Keratinocyte (primary cell): Measurements from ENCODE around the gene PKN2. TPM values are rescaled to one million over a fixed set of nuclear protein-coding genes. Genes with fewer than 3 reads are reported as not detected.

ENCODE experiments used
- DNase-seq: peaks from one replicate; pipeline ENCODE4 v3.0.0-alpha.2; 2011; ENCODE audit warnings: low read depth, missing footprints, low spot score
- FAIRE-seq: peaks from 2 replicates; lab custom pipeline; 2011; peaks lifted over from hg19 to GRCh38; lab: Jason Lieb, UNC
- H2AFZ ChIP-seq: 2 replicates; pipeline ENCODE4 v1.6.0; 2012; ENCODE audit warnings: low read length, control low read depth, inconsistent platforms; ENCODE audit not compliant: control insufficient read depth
- H3K27ac ChIP-seq: 2 replicates; pipeline ENCODE4 v1.5.1; 2011; ENCODE audit warnings: low read length; ENCODE audit not compliant: control insufficient read depth, insufficient read depth
- H3K27me3 ChIP-seq: 3 replicates; pipeline ENCODE4 v1.6.0; 2011; ENCODE audit warnings: low read length; ENCODE audit not compliant: control insufficient read depth, insufficient read depth; ENCODE audit errors: extremely low read depth
- H3K36me3 ChIP-seq, 2 experiments: 2 replicates in 1 of 2; 3 replicates in 1 of 2; pipeline ENCODE4 v1.5.1; 2011; ENCODE audit warnings: low read length in 2 of 2, mild to moderate bottlenecking in 1 of 2; ENCODE audit not compliant: control insufficient read depth in 2 of 2, insufficient read depth in 2 of 2; ENCODE audit errors: extremely low read depth in 1 of 2
- H3K4me1 ChIP-seq: 3 replicates; pipeline ENCODE4 v1.5.1; 2011; ENCODE audit warnings: low read length; ENCODE audit not compliant: control insufficient read depth, insufficient read depth; ENCODE audit errors: extremely low read depth
- H3K4me2 ChIP-seq: 3 replicates; pipeline ENCODE4 v1.6.0; 2011; ENCODE audit warnings: low read depth, low read length; ENCODE audit not compliant: control insufficient read depth, insufficient read depth; ENCODE audit errors: extremely low read depth
- H3K4me3 ChIP-seq, 3 experiments: fragments of 200-600 bp in 1 of 3; sonication (generic) in 1 of 3; 2 replicates in 2 of 3; 3 replicates in 1 of 3; pipeline ENCODE4 v1.5.1; 2011 to 2016; ENCODE audit warnings: low read length in 3 of 3, mild to moderate bottlenecking in 3 of 3, control low read depth in 2 of 3, inconsistent platforms in 1 of 3, low read depth in 1 of 3, mixed read lengths in 1 of 3, mixed run types in 1 of 3, moderate library complexity in 1 of 3; ENCODE audit not compliant: control insufficient read depth in 2 of 3, insufficient read depth in 2 of 3; ENCODE audit errors: extremely low read depth in 1 of 3
- H3K79me2 ChIP-seq: 2 replicates; pipeline ENCODE4 v1.6.0; 2012; ENCODE audit warnings: low read length; ENCODE audit not compliant: control insufficient read depth, insufficient read depth
- H3K9ac ChIP-seq: 3 replicates; pipeline ENCODE4 v1.6.0; 2011; ENCODE audit warnings: low read length; ENCODE audit not compliant: control insufficient read depth, insufficient read depth; ENCODE audit errors: extremely low read depth
- H3K9me1 ChIP-seq: 3 replicates; pipeline ENCODE4 v1.6.0; 2011; ENCODE audit warnings: low read length; ENCODE audit not compliant: control insufficient read depth, insufficient read depth; ENCODE audit errors: extremely low read depth
- H3K9me3 ChIP-seq: 2 replicates; pipeline ENCODE4 v1.5.1; 2012; ENCODE audit warnings: low read depth, low read length; ENCODE audit not compliant: control insufficient read depth
- H4K20me1 ChIP-seq: 3 replicates; pipeline ENCODE4 v1.6.0; 2011; ENCODE audit warnings: low read length; ENCODE audit not compliant: control insufficient read depth, insufficient read depth; ENCODE audit errors: extremely low read depth
- EZH2 ChIP-seq: IDR thresholded peaks from one replicate; pipeline ENCODE4 v1.6.1; 2012; ENCODE audit warnings: inconsistent platforms, mild to moderate bottlenecking, low read length, moderate library complexity
- dilution Hi-C: fragments of 300-500 bp; cut with MboI; formaldehyde crosslinking; loops from one replicate; pipeline ENCODE4 v1.7.0; 2020; ENCODE audit warnings: low sequenced_read_pairs; ENCODE audit not compliant: extremely low pct_ligation_motif_present
- polyA plus RNA-seq, 5 experiments: library from polyadenylated mRNA; depleted of rRNA in 3 of 5; stranded (reverse) in 3 of 5; stranded (forward) in 1 of 5; unstranded in 1 of 5; fragments of >200 nt; gene quantifications; 1 replicate in 1 of 5; 2 replicates in 3 of 5; 3 replicates in 1 of 5; pipeline versions ENCODE4 v1.2.1 to v1.2.3, GENCODE V29; 2011 to 2012; ENCODE audit warnings: missing spikeins in 2 of 5, low read depth in 1 of 5, low replicate concordance in 1 of 5
- TF ChIP-seq, protein P1 (sequence below), 3 experiments: IDR thresholded peaks in 1 of 3; conservative IDR thresholded peaks in 1 of 3; optimal IDR thresholded peaks in 1 of 3; 2 replicates in 2 of 3; 3 replicates in 1 of 3; pipeline versions ENCODE3 to v1.5.1; 2011; ENCODE audit warnings: low read length in 3 of 3, mild to moderate bottlenecking in 3 of 3, moderate library complexity in 2 of 3, control low read depth in 1 of 3, inconsistent platforms in 1 of 3; ENCODE audit not compliant: insufficient read depth in 2 of 3; ENCODE audit errors: extremely low read depth in 1 of 3

The PKN2 gene
- polyA plus RNA-seq, 1 donor (not counting 4 experiments of a cell fraction or from before 2014, with no cell fraction given), result 30.8 TPM

DNA sequence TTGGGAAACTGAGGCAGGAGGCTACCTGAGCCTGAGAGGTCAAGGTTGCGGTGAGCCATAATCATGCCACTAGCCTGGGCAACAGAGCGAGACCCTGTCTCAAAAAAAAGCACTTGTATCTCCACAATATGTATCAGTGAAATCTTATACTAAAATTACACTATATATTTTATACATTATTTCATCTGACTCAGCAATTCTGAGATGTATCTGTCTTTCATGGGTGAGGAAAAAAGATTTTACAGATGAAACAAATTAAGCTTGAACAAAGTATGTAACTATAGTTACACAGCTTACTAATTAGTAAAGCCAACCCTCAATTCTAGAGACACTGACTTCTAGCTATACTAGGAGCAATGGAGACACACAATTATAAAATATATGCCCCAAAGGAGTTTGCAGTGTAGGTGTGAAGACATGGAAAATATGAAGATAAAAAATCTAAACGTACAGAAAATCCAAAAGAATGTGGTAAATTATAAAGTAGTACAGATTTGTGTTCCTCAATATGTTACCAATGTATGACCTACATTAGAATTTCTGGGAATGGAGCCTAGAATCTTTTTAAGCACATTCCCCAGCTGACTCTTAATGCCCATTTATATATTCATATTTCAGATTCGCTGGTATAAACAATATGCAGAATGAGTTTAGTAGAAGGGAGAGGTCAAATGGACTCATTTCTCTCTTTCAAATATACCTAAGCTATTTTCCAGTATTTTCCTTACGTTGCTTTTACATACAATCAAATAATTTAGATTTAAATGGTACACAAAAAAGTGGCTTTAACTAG lies 192.7 kb downstream of the PKN2 start:
- FAIRE-seq, result no peak

DNA sequence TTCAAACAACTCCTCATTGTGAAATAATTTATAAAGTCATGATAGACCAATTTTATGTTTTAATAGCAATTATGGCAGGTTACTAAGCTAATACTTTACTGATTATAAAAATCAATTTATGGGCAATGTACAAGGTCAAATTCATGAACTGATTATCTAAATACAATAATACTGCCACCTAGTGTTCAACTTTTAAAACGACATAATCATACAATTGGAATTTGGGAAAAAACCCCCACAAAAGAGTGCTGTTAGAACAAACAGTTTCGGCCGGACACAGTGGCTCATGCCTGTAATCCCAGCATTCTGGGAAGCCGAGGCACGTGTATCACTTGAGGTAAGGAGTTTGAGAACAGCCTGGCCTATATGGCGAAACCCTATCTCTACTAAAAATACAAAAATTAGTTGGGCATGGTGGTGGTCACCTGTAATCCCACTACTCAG lies 193.3 kb downstream of the PKN2 start:
- Histone ChIP-seq H3K4me1 (peaks cover 10% of the 10 kb centered on the region), H3K27ac (peak overlapping the region; percentile 69), H3K27me3 (no peaks in the 10 kb centered on the region), H3K9ac (peak overlapping the region; percentile 14), H4K20me1 (no peaks in the 10 kb centered on the region), H3K4me2 (no peak overlapping the region), H2AFZ (no peak overlapping the region), H3K79me2 (peaks cover 61% of the 10 kb centered on the region), H3K36me3 (peaks cover 0 to 6% of the 10 kb centered on the region in 2 experiments), H3K9me3 (no peaks in the 10 kb centered on the region), H3K4me3 (no peak overlapping the region), H3K9me1 (no peaks in the 10 kb centered on the region)
- TF ChIP-seq EZH2, result no peak
- TF ChIP-seq, protein P1, sequence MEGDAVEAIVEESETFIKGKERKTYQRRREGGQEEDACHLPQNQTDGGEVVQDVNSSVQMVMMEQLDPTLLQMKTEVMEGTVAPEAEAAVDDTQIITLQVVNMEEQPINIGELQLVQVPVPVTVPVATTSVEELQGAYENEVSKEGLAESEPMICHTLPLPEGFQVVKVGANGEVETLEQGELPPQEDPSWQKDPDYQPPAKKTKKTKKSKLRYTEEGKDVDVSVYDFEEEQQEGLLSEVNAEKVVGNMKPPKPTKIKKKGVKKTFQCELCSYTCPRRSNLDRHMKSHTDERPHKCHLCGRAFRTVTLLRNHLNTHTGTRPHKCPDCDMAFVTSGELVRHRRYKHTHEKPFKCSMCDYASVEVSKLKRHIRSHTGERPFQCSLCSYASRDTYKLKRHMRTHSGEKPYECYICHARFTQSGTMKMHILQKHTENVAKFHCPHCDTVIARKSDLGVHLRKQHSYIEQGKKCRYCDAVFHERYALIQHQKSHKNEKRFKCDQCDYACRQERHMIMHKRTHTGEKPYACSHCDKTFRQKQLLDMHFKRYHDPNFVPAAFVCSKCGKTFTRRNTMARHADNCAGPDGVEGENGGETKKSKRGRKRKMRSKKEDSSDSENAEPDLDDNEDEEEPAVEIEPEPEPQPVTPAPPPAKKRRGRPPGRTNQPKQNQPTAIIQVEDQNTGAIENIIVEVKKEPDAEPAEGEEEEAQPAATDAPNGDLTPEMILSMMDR (optimal IDR thresholded peaks at IDR 0.05 in 1 of 3, IDR thresholded peaks at IDR 0.05 in 1 of 3, conservative IDR thresholded peaks at IDR 0.05 in 1 of 3; ENCODE audit: extremely low read depth in 1 of 3, insufficient read depth in 2 of 3, low read length in 3 of 3), result peak in 1 of 3 experiments; percentile 42
- no peak for DNase-seq
- FAIRE-seq, result no peak
- dilution Hi-C loops, result no loop called here

More for the DNA sequence above, 192.7 kb downstream of the PKN2 start:
- H3K4me2 ChIP-seq, result no peak overlapping the region
- H2AFZ ChIP-seq, result no peak overlapping the region
- H3K27me3 ChIP-seq, result no peaks in the 10 kb centered on the region
- no peaks in the 10 kb centered on the region for H3K9me1 ChIP-seq
- peaks cover 7% of the 10 kb centered on the region for H3K4me1 ChIP-seq
- H3K9me3 ChIP-seq, result no peaks in the 10 kb centered on the region
- no peak overlapping the region for H3K9ac ChIP-seq
- no peak overlapping the region for H3K27ac ChIP-seq
- peaks cover 0 to 6% of the 10 kb centered on the region in 2 experiments for H3K36me3 ChIP-seq
- no peak for DNase-seq
- dilution Hi-C loops, result no loop called here
- no peaks in the 10 kb centered on the region for H4K20me1 ChIP-seq
- no peak overlapping the region for H3K4me3 ChIP-seq
- TF ChIP-seq, protein P1 (optimal IDR thresholded peaks at IDR 0.05 in 1 of 3, IDR thresholded peaks at IDR 0.05 in 1 of 3, conservative IDR thresholded peaks at IDR 0.05 in 1 of 3; ENCODE audit: extremely low read depth in 1 of 3, insufficient read depth in 2 of 3, low read length in 3 of 3), result no peak
- TF ChIP-seq EZH2, result no peak
- peaks cover 59% of the 10 kb centered on the region for H3K79me2 ChIP-seq
